HG02678 (cell line): Measurements from ENCODE around the gene XYLT1.

Source experiments
- ATAC-seq: cut with Tn5 transposase; IDR thresholded peaks from one replicate; pipeline ENCODE4 v1.9.1; 2021; ENCODE audit warnings: mild to moderate bottlenecking, moderate library complexity; ENCODE audit not compliant: unreplicated experiment

XYLT1 gene

GRCh38 chr16:17238285-17239028 is 232.3 kb downstream of the XYLT1 start:
- no peak for ATAC-seq

- ATAC-seq: no peak
Observed at GRCh38 chr16:17237350-17237944, 233.3 kb downstream of the XYLT1 start.

GRCh38 chr16:17235147-17235815 is 235.5 kb downstream of the XYLT1 start:
- ATAC-seq: no peak

DNA sequence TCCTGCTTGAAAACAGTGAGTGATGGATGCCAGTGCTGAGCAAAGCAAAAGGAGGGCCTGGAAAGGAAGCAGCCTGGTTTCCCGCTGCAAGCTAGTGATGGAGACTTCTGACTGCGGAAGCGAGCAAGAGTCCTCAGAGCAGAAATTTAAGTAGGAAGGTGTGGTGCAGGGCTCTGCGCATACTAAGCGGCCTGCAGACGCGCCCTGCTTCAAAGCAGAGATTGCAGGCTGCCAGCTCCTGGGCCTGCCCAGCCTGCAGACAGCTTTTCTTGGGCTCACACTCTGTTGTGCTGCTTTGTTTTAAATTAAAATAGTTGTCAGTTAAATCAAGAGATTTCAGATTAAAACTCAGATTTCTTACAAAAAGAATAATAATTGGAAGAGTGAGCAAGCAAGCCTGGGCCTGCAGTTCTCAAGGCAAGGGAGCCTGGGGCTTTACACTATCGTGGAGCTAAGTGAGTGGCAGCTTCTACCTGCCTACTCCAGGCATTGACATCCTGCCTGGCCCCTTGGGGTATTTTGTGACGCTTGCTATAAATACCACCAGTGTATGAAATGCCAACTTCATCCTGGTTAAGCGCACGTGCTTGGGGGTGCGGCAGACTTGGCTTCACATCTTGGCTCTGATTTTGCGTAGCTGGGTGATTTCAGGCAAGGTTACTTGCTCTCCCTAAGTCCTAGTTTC is 237.3 kb downstream of the XYLT1 start:
- no peak for ATAC-seq

- ATAC-seq: no peak
Observed at GRCh38 chr16:17232487-17232886, 238.3 kb downstream of the XYLT1 start.

GRCh38 chr16:17231972-17232371 is 238.8 kb downstream of the XYLT1 start:
- no peak for ATAC-seq

- no peak for ATAC-seq
Observed at GRCh38 chr16:17230932-17231581, 239.7 kb downstream of the XYLT1 start.

- no peak for ATAC-seq
Observed at GRCh38 chr16:17229766-17230165, 241.0 kb downstream of the XYLT1 start.

- ATAC-seq: no peak
Observed at GRCh38 chr16:17229131-17229530, 241.6 kb downstream of the XYLT1 start.

- ATAC-seq: no peak
Observed at GRCh38 chr16:17228708-17229055, 242.1 kb downstream of the XYLT1 start.

GRCh38 chr16:17228048-17228707 is 242.6 kb downstream of the XYLT1 start:
- ATAC-seq: no peak

GRCh38 chr16:17227278-17227677 is 243.5 kb downstream of the XYLT1 start:
- no peak for ATAC-seq

- no peak for ATAC-seq
Observed at GRCh38 chr16:17225541-17225940, 245.2 kb downstream of the XYLT1 start.

DNA sequence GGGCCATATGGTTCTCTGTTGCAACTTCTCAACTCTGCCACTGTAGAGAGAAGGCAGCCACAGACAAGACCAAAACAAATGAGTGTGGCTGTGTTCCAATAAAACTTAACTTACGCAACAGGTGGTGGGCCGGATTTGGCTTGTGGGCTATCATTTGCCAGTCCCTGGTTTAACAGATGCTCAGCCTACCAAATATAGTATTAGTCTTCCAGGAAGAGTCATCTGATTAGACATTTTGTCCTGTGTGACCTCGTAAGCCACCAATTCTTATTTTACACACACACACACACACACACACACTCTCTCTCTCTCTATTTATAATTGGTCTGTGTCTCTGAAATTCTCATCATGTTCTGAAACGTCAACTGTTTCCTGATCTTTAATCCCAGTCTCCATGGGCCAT is 245.9 kb downstream of the XYLT1 start:
- no peak for ATAC-seq

- ATAC-seq: no peak
Observed at GRCh38 chr16:17224350-17224749, 246.4 kb downstream of the XYLT1 start.

- no peak for ATAC-seq
Observed at GRCh38 chr16:17223576-17223975, 247.2 kb downstream of the XYLT1 start.

GRCh38 chr16:17222871-17223401 is 247.8 kb downstream of the XYLT1 start:
- no peak for ATAC-seq

GRCh38 chr16:17219991-17220390 is 250.8 kb downstream of the XYLT1 start:
- ATAC-seq: no peak

DNA sequence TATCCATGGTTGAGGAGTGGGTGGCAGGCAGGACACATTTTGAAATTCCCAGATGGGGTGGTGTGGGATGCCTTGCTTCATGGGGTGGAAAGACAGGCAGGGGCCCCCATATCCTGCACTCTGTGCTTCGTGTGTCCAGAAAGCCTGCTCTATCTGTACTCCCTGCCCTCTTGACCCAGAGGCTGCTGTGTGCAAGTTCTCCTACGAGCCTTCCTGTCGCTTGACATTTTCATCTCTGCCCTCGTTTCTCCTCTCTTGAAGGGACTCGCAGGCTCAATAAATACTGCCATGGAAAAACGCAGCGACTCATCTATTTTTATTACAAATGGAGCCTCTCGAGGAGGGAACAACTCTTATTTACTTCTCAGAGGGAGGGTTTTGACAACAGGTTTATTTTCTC is 254.8 kb downstream of the XYLT1 start:
- ATAC-seq: no peak

DNA sequence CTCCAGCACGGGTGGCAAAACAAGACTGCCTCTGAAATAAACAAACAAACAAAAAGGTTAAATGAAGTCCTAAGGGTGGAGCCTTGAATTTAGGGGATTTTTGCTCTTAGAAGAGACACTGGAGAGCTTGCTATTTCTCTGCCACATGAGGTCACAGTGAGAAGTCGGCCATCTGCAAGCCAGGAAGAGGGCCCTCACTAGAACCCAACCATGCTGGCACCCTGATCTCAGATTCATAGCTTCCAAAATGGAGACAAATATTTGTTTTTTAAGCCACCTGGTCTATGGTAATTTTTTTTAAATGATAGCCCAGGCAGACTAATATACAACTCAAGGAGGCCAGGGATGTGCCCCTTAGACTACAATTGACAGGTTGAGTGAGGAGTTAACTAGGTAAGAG is 255.5 kb downstream of the XYLT1 start:
- no peak for ATAC-seq
